K562 (cell line): ENCODE measurements around the gene PYROXD2. TPM values are rescaled to one million over a fixed set of nuclear protein-coding genes. Genes with fewer than 3 reads are reported as not detected.

ENCODE experiments used
- BHLHE40 ChIP-seq: IDR thresholded peaks from 2 replicates; pipeline ENCODE4 v1.6.1; 2011; ENCODE audit warnings: low read length, improper control_type of control experiment
- DIDO1 ChIP-seq: fragments of 450-650 bp; IDR thresholded peaks from 2 replicates; pipeline ENCODE4 v1.6.1; 2016; ENCODE audit warnings: low read depth, missing biosample characterization, missing genetic modification characterization
- E2F4 ChIP-seq: sonication (generic); formaldehyde crosslinking; IDR thresholded peaks from 2 replicates; pipeline ENCODE4 v1.8.0; 2022; ENCODE audit warnings: mild to moderate bottlenecking, low read depth, missing genetic modification reagents
- E2F5 ChIP-seq: sonication (generic); formaldehyde crosslinking; IDR thresholded peaks from 2 replicates; pipeline ENCODE4 v1.8.0; 2022; ENCODE audit warnings: mild to moderate bottlenecking, missing genetic modification reagents
- EP300 ChIP-seq: IDR thresholded peaks from 2 replicates; pipeline ENCODE4 v1.6.1; 2012; ENCODE audit warnings: low read length, improper control_type of control experiment
- ERF ChIP-seq: fragments of 450-650 bp; formaldehyde crosslinking; IDR thresholded peaks from 2 replicates; pipeline ENCODE4 v1.4.0; 2020; ENCODE audit warnings: mild to moderate bottlenecking, mixed read lengths
- ETV6 ChIP-seq, 3 experiments: fragments of 150-350 bp in 1 of 3; sonication (generic) in 1 of 3; formaldehyde crosslinking in 1 of 3; IDR thresholded peaks; 2 replicates each; pipeline versions ENCODE4 v1.6.1 to v1.8.0; 2014 to 2022; ENCODE audit warnings: borderline replicate concordance in 2 of 3, low read depth in 2 of 3, antibody characterized with exemption in 1 of 3, low read length in 1 of 3, mild to moderate bottlenecking in 1 of 3, missing genetic modification reagents in 1 of 3
- HMBOX1 ChIP-seq: sonication (generic); IDR thresholded peaks from 2 replicates; pipeline ENCODE4 v1.6.1; 2016
- MTA3 ChIP-seq: fragments of 450-650 bp; formaldehyde crosslinking; IDR thresholded peaks from 2 replicates; pipeline ENCODE4 v1.6.1; 2017; ENCODE audit warnings: mild to moderate bottlenecking, borderline replicate concordance
- PHF21A ChIP-seq: fragments of 450-650 bp; IDR thresholded peaks from 2 replicates; pipeline ENCODE4 v1.6.1; 2017; ENCODE audit warnings: low read depth, borderline replicate concordance
- POLR3G ChIP-seq: IDR thresholded peaks from 2 replicates; pipeline ENCODE4 v1.6.1; 2011; ENCODE audit not compliant: insufficient read length, insufficient replicate concordance; ENCODE audit errors: extremely low read depth
- PYGO2 ChIP-seq: fragments of 450-650 bp; IDR thresholded peaks from 2 replicates; pipeline ENCODE4 v1.6.1; 2016; ENCODE audit warnings: mild to moderate bottlenecking, missing genetic modification characterization, moderate library complexity, missing compliant biosample characterization
- RNF219 ChIP-seq: fragments of 250-450 bp; sonication (Bioruptor Pico); IDR thresholded peaks from 2 replicates; pipeline ENCODE4 v1.5.0; 2022; ENCODE audit warnings: mild to moderate bottlenecking
- SNAPC5 ChIP-seq: fragments of 250-450 bp; sonication (Bioruptor Pico); IDR thresholded peaks from 2 replicates; pipeline ENCODE4 v1.8.0; 2021; ENCODE audit warnings: moderate library complexity, mild to moderate bottlenecking, inconsistent platforms
- SOX6 ChIP-seq: fragments of 450-650 bp; IDR thresholded peaks from 2 replicates; pipeline ENCODE4 v1.6.1; 2014; ENCODE audit warnings: mild to moderate bottlenecking
- ZNF133 ChIP-seq: fragments of 250-450 bp; sonication (Bioruptor Pico); IDR thresholded peaks from 2 replicates; pipeline ENCODE4 v1.4.0; 2020; ENCODE audit warnings: mild to moderate bottlenecking
- ZNF592 ChIP-seq: fragments of 450-650 bp; IDR thresholded peaks from 2 replicates; pipeline ENCODE4 v1.6.1; 2017; ENCODE audit warnings: antibody characterized with exemption, mild to moderate bottlenecking
- ZNF644 ChIP-seq: fragments of 200-800 bp; sonication (Bioruptor generic); IDR thresholded peaks from 2 replicates; pipeline ENCODE4 v1.6.1; 2016; ENCODE audit warnings: low read depth, missing genetic modification characterization, missing compliant biosample characterization
- ZNF766 ChIP-seq: fragments of 200-800 bp; sonication (Bioruptor generic); conservative IDR thresholded peaks from 2 replicates; pipeline ENCODE4 v1.6.1; 2016; ENCODE audit warnings: missing genetic modification characterization, missing compliant biosample characterization
- polyA plus RNA-seq, 8 experiments: library from polyadenylated mRNA; depleted of rRNA in 4 of 8; stranded (reverse) in 5 of 8; unstranded in 3 of 8; fragments of >200 nt; fragmentation: Nextera tagmentation in 2 of 8; fragmentation: Illumina TruSeq in 1 of 8; extraction: Ambion mirVana in 2 of 8; extraction: Trizol in 1 of 8; gene quantifications; 2 replicates each; pipeline versions ENCODE4 v1.2.1 to v1.2.3, GENCODE V29; 2011 to 2014; ENCODE audit warnings: inconsistent platforms in 1 of 8, missing spikeins in 1 of 8
- total RNA-seq, 7 experiments: library from RNA; depleted of rRNA in 6 of 7; stranded (reverse); fragments of >200 nt in 6 of 7; fragmentation: Illumina TruSeq in 2 of 7; extraction: Trizol in 2 of 7; gene quantifications; 2 replicates each; pipeline versions ENCODE4 v1.2.1 to v1.2.3, GENCODE V29; 2011 to 2021; ENCODE audit warnings: low replicate concordance in 1 of 7

PYROXD2 gene
- total and polyA plus RNA-seq, 9 of the 15 experiments (the other 6 are each of a cell fraction or from before 2014, with no cell fraction given): 0.14 to 1.4 (median 0.58) TPM

- TF ChIP-seq E2F5 (CRISPR knock-in tag): no peak
- no peak for TF ChIP-seq SNAPC5 (CRISPR knock-in tag)
- no peak for TF ChIP-seq MTA3
- TF ChIP-seq ZNF766 (CRISPR knock-in tag): no peak
- no peak for TF ChIP-seq PYGO2 (tag)
- TF ChIP-seq RNF219 (CRISPR knock-in tag): no peak
- TF ChIP-seq ZNF592: no peak; the same call in 1 of the 2 replicates
- peak; percentile 96 for TF ChIP-seq BHLHE40
- no peak for TF ChIP-seq ERF (CRISPR knock-in tag)
- no peak for TF ChIP-seq ZNF644
- TF ChIP-seq DIDO1 (tag): no peak
- TF ChIP-seq HMBOX1: no peak
- TF ChIP-seq E2F4 (CRISPR knock-in tag): no peak
- no peak for TF ChIP-seq ETV6 (IDR thresholded peaks at IDR 0.05; ENCODE audit: borderline replicate concordance in 1 of 2, low read depth in 2 of 2, low read length in 1 of 2)
- TF ChIP-seq ETV6 (CRISPR knock-in tag; IDR thresholded peaks at IDR 0.05; ENCODE audit: borderline replicate concordance): no peak
- TF ChIP-seq ZNF133 (CRISPR knock-in tag): no peak
- TF ChIP-seq POLR3G: no peak
- 0 out of 2 replicates have a peak, but pooled peaks have one; percentile 37 for TF ChIP-seq SOX6
- no peak for TF ChIP-seq PHF21A
- no peak for TF ChIP-seq EP300
Observed at GRCh38 chr10:98446661-98447221, 31.8 kb upstream of the PYROXD2 start, which contains the start of gene HPS1 (continued).
